T-helper 17 cell (primary cell): Measurements from ENCODE around the gene GOLGA6A. TPM values are rescaled to one million over a fixed set of nuclear protein-coding genes. Genes with fewer than 3 reads are reported as not detected.
"Not testable (repeated sequence)": the region's sequence is repeated elsewhere in the genome, so short reads cannot be mapped to it uniquely, and the experiment has no call there.

Source experiments
- ATAC-seq: fragments of 150-1000 bp; cut with Tn5 transposase; 2 replicates; pipeline ENCODE4 v1.10.0; 2021; ENCODE audit warnings: mild to moderate bottlenecking, moderate library complexity
- DNase-seq, 3 donors: peaks; one replicate each; pipeline versions ENCODE4 v3.0.0 to v3.0.0-alpha.2; 2020 to 2021
- H3K9me3 ChIP-seq: one replicate; pipeline ENCODE4 v1.7.0; 2013; ENCODE audit warnings: low read length, mild to moderate bottlenecking; ENCODE audit not compliant: control insufficient read depth, poor library complexity, severe bottlenecking
- H3K27ac Mint-ChIP-seq: one replicate; pipeline ENCODE4 v1.8.0; 2022; ENCODE audit warnings: mild to moderate bottlenecking, moderate library complexity, mixed read lengths
- H3K27me3 Mint-ChIP-seq: one replicate; pipeline ENCODE4 v1.8.0; 2022; ENCODE audit warnings: mixed read lengths
- H3K36me3 Mint-ChIP-seq: one replicate; pipeline ENCODE4 v1.8.0; 2022; ENCODE audit warnings: low read depth, mixed read lengths
- H3K4me1 Mint-ChIP-seq: one replicate; pipeline ENCODE4 v1.8.0; 2022; ENCODE audit warnings: mild to moderate bottlenecking, mixed read lengths
- H3K4me3 Mint-ChIP-seq: one replicate; pipeline ENCODE4 v1.8.0; 2022; ENCODE audit warnings: mild to moderate bottlenecking, moderate library complexity, mixed read lengths
- total RNA-seq, 4 donors: library from RNA in 2 of 4; stranded (reverse) in 2 of 4; gene quantifications; one replicate each; pipeline ENCODE4 v1.2.3 and lab custom pipeline; 2022 to 2026

Gene GOLGA6A
- total RNA-seq, 2 donors from 2014 or later: 1.0 TPM; not detected in 1

GRCh38 chr15:74075781-74076180, 6.6 kb downstream of the GOLGA6A start:
- not testable (repeated sequence) for H3K27me3 Mint-ChIP-seq, DNase-seq, H3K27ac Mint-ChIP-seq, H3K4me1 Mint-ChIP-seq, H3K4me3 Mint-ChIP-seq, ATAC-seq, H3K9me3 ChIP-seq, H3K36me3 Mint-ChIP-seq

DNA sequence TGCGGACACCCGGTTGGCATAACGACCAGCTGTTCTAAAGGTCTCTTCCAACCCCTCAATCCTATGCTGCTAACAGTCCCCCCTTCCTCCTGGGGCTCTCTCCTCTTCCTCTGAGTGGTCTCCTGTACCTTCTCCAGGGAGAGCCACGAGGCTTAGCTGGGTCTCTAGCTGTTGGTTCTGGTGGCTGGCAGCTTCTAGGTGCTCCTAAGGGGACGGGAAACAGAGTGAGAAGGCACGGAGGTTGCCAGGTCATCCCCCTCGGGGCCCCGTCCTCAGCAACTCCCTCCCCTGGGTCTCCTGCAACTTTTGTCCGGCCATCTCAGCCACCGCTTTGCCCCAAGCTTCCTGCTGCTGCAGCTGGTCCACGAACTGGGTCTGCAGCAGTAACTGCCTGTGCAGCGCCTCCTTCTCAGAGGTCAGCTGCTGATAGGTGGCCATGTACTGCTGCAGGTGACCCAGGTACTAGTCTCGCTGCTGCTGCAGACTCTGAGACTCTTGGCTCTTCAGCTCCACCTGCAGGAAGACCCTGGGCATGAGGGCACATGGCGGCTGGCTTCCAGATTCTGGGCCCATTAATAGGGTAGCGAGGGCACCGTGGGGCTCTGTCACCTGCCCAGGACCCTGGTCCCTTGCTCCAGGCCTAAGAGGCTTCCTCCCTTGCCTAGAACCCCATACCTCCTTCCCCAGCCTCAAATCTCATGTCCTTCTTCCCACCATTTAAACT, 9.6 kb downstream of the GOLGA6A start:
- H3K36me3 Mint-ChIP-seq, H3K27ac Mint-ChIP-seq, H3K4me3 Mint-ChIP-seq, H3K9me3 ChIP-seq, ATAC-seq, H3K27me3 Mint-ChIP-seq, H3K4me1 Mint-ChIP-seq, DNase-seq: not testable (repeated sequence)

- H3K36me3 Mint-ChIP-seq, H3K27ac Mint-ChIP-seq, H3K9me3 ChIP-seq, ATAC-seq, H3K4me1 Mint-ChIP-seq, DNase-seq, H3K27me3 Mint-ChIP-seq, H3K4me3 Mint-ChIP-seq: not testable (repeated sequence)
Observed at GRCh38 chr15:74072132-74072531, 10.2 kb downstream of the GOLGA6A start.

GRCh38 chr15:74071645-74072044, 10.7 kb downstream of the GOLGA6A start:
- not testable (repeated sequence) for H3K27ac Mint-ChIP-seq, H3K36me3 Mint-ChIP-seq, DNase-seq, H3K9me3 ChIP-seq, H3K4me1 Mint-ChIP-seq, ATAC-seq, H3K27me3 Mint-ChIP-seq, H3K4me3 Mint-ChIP-seq

DNA sequence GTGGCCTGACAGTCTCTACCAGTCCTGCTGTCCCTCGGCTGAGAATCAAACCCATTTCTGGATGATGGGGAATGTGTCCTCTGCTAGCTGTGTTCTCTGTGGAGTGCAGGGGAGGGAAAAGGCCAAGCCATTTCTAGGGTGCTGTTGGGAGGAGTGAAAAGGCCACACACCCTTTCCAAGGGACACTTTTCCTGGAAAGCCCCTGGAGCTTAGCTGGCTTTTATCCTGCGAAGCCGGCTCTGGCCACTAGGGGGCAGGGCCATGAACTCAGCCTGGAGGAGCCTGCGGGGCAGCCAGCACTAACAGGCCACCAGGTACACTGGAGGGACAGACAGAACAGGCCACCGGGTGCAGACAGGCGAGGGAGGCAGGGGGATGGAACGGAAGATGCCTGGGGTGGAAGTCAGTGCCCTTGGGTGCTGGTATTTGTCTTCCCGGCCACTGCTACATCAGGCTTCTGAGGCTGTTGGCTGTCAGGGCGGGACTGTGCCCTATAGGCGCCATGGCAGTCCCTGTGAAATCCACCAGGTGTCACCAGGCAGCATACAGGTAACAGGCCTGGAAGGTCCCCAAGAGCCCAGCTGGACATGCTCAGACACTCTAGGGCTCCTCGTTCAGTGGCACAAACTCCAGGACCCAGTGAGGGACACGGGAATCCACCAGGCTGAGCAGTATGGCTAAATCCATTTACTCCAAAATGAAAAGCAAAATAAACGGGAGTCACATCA, 16.5 kb downstream of the GOLGA6A start:
- not testable (repeated sequence) for H3K36me3 Mint-ChIP-seq
- DNase-seq (peak in 2 of 3 donors; percentile 28 to 52), ATAC-seq (peak; percentile 98)

GRCh38 chr15:74064822-74065221, 17.5 kb downstream of the GOLGA6A start:
- not testable (repeated sequence) for ATAC-seq, H3K36me3 Mint-ChIP-seq, H3K9me3 ChIP-seq, DNase-seq, H3K27ac Mint-ChIP-seq, H3K4me1 Mint-ChIP-seq, H3K4me3 Mint-ChIP-seq, H3K27me3 Mint-ChIP-seq

More for the DNA sequence above, 16.5 kb downstream of the GOLGA6A start:
- H3K27me3 Mint-ChIP-seq, H3K27ac Mint-ChIP-seq, H3K9me3 ChIP-seq, H3K4me1 Mint-ChIP-seq: not testable (repeated sequence)
- H3K4me3 Mint-ChIP-seq: peak overlapping the region; percentile 41

GRCh38 chr15:74064183-74064582, 18.2 kb downstream of the GOLGA6A start:
- not testable (repeated sequence) for H3K27ac Mint-ChIP-seq, H3K4me1 Mint-ChIP-seq, DNase-seq

DNA sequence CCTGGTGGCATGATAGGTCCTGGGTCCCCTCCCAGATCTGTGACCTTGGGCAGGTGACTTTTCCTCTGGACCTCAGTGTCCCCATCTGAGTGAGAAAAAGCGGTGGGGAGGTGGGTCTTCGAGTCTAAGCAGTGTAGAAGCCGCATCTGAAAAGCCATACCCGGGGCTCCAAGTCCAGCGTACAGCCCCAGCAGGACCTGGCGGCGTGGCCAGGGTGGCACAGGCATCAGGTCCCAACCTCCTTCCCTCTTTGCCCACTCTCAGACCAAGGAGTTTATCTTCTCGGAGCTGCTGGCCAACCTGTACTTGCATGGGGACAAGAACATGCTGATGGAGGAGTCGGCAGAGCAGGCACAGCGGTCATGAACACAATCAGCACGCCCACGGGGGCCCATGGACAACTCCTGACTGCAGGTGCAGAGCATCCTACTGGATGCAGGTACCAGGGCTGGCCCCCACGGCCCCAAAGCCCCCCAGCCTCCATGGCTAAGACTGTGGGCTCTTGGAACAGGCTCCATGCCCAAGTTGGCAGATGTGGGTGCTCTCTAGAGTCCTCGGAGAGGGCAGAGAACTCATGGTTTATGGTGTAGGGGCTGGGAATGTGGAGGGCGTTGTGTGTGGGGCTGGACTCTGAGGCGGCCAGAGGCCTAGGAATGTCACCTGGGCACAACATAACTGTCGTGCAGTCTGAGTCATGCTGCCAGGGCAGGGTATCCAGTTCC, 18.8 kb downstream of the GOLGA6A start:
- H3K36me3 Mint-ChIP-seq, DNase-seq, H3K9me3 ChIP-seq, ATAC-seq, H3K27me3 Mint-ChIP-seq, H3K4me1 Mint-ChIP-seq, H3K27ac Mint-ChIP-seq, H3K4me3 Mint-ChIP-seq: not testable (repeated sequence)

More at GRCh38 chr15:74064183-74064582, 18.2 kb downstream of the GOLGA6A start:
- not testable (repeated sequence) for H3K36me3 Mint-ChIP-seq, H3K27me3 Mint-ChIP-seq, ATAC-seq, H3K4me3 Mint-ChIP-seq, H3K9me3 ChIP-seq

- Mint-ChIP-seq H3K27me3 (no peaks in the 10 kb centered on the region), H3K36me3 (peaks cover 3% of the 10 kb centered on the region), H3K4me1 (peaks cover 12% of the 10 kb centered on the region), H3K27ac (no peak overlapping the region), H3K4me3 (no peak overlapping the region)
- DNase-seq: no peak
- H3K9me3 ChIP-seq: no peaks in the 10 kb centered on the region
- ATAC-seq: no peak
Observed at GRCh38 chr15:74062671-74063070, 19.7 kb downstream of the GOLGA6A start.

DNA sequence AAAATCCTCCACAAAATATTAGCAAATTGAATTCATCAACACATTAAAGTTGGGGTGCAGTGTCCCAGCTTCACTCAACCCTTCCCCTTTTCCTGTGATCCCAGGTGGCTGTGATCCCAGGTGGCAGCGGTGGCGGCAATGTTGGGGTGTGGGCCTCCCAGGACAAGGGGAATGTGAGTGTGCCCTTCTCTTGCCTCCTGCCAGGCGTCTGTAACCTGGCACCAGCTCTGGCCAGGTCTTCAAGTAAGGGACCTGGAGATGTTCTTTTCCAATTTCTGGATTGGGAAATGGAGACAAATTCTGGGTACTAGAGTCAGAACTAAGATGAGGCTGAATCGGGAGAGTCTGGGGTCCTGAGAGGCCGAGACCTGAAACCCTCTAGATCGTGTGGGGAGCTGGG, 20.1 kb downstream of the GOLGA6A start:
- peaks cover 3% of the 10 kb centered on the region for H3K36me3 Mint-ChIP-seq
- ATAC-seq (no peak), DNase-seq (no peak)
- no peaks in the 10 kb centered on the region for H3K9me3 ChIP-seq
- H3K4me1 Mint-ChIP-seq: peaks cover 12% of the 10 kb centered on the region
- no peaks in the 10 kb centered on the region for H3K27me3 Mint-ChIP-seq
- no peak overlapping the region for H3K27ac Mint-ChIP-seq
- no peak overlapping the region for H3K4me3 Mint-ChIP-seq

GRCh38 chr15:74060251-74060650, 22.1 kb downstream of the GOLGA6A start:
- no peak overlapping the region for H3K4me3 Mint-ChIP-seq
- no peaks in the 10 kb centered on the region for H3K9me3 ChIP-seq
- DNase-seq: no peak
- H3K4me1 Mint-ChIP-seq: peaks cover 12% of the 10 kb centered on the region
- no peak for ATAC-seq
- no peak overlapping the region for H3K27ac Mint-ChIP-seq
- H3K27me3 Mint-ChIP-seq: no peaks in the 10 kb centered on the region
- peaks cover 5% of the 10 kb centered on the region for H3K36me3 Mint-ChIP-seq

DNA sequence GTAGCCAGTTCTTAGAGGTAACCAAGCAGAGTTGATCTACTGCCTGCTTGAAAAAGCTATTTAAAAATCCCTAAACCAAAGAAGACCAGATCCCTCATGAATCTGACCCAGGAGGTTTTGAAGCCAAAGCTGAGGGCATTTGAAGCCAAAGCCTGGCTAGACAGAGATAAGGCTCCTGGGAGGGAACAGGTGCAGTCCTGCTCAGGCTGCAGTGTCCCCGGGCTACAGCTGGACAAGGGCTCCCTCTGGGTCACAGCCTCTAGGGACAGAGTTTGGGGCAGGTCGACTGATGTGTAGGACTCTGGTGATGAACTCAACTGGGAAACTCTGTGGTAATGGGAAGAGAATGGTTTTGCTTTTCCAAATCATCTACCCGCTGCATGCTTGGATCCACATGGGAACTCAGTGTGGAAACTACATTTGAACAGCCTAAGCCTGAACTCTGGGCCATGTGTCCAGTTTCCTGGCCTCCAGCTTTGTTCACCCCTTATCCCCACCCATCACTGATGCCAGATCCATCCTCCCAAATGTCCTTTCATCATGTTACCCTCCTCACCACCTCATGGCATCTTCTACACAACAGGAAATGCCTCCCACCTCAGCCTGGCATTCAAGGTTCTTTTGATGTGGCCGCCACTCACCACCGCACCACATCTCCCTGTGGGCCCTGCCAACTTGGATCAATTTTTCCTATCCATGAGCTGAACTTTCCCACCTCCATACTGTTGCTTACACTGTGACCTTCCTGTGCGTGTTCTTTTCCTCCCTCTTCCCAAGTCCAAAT, 23.1 kb downstream of the GOLGA6A start:
- H3K4me1 Mint-ChIP-seq: peaks cover 17% of the 10 kb centered on the region
- ATAC-seq, DNase-seq, H3K9me3 ChIP-seq, H3K4me3 Mint-ChIP-seq, H3K36me3 Mint-ChIP-seq, H3K27ac Mint-ChIP-seq, H3K27me3 Mint-ChIP-seq: not testable (repeated sequence)

- H3K9me3 ChIP-seq, H3K36me3 Mint-ChIP-seq, H3K27ac Mint-ChIP-seq, H3K4me3 Mint-ChIP-seq, H3K27me3 Mint-ChIP-seq, DNase-seq, ATAC-seq: not testable (repeated sequence)
- peaks cover 20% of the 10 kb centered on the region for H3K4me1 Mint-ChIP-seq
Observed at GRCh38 chr15:74056330-74056729, 26.0 kb downstream of the GOLGA6A start.
